Kidney capillary endothelial cell (primary cell): ENCODE results near the gene INPP5J.
A peak's percentile ranks its signal among the peaks of the same experiment; 100 is the strongest.
"Not testable (repeated sequence)": the region's sequence is repeated elsewhere in the genome, so short reads cannot be mapped to it uniquely, and the experiment has no call there.

ENCODE experiments used
- DNase-seq: peaks from one replicate; pipeline ENCODE4 v3.0.0-alpha.2; 2018; ENCODE audit warnings: low spot score

The INPP5J gene

GRCh38 chr22:31148488-31148887 lies 25.7 kb downstream of the INPP5J start:
- DNase-seq = no peak

- peak; percentile 67 for DNase-seq
Observed at GRCh38 chr22:31148953-31149627, 26.3 kb downstream of the INPP5J start.

GRCh38 chr22:31150615-31151014 lies 27.8 kb downstream of the INPP5J start:
- DNase-seq = no peak

- no peak for DNase-seq
Observed at GRCh38 chr22:31151872-31152271, 29.1 kb downstream of the INPP5J start.

DNA sequence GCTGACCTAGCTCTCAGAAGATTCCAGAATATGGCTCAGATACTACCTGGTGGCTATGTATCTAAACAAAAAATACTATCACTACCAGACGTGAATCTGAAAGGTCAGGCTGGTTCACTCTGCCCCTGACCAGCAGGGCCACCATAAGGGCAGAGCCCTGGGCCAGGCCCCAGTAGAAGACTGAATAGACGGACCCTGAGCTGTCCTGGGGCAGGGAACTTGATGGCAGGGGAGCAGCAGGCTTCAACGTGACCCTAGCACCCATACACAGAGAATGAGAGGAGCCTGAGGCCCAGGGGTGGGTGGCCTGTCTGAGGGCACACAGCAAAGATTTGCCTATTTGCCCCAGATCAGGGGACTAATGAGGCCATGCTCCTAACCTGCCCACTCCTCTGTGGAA lies 30.6 kb downstream of the INPP5J start:
- DNase-seq = no peak

DNA sequence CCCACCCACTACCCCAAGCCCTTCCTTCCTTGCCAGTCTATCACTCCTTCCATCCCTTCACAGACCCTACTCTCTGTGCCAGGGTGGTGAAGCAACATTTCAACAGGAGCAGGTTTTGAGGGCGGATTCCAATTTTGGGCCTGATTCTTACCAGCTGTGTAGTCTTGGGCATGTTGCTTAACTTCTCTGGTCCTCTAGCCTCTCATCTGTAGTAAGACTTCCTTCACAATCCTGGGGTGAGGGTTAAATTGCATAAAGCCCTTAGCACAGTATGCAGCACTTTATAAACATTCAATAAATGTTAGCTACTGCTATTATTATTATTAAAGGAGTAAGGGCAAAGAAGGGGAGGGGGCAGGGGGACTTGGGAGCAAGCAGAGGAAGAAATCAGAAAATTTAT lies 32.2 kb downstream of the INPP5J start:
- no peak for DNase-seq

- DNase-seq = no peak
Observed at GRCh38 chr22:31155422-31155821, 32.7 kb downstream of the INPP5J start.

DNA sequence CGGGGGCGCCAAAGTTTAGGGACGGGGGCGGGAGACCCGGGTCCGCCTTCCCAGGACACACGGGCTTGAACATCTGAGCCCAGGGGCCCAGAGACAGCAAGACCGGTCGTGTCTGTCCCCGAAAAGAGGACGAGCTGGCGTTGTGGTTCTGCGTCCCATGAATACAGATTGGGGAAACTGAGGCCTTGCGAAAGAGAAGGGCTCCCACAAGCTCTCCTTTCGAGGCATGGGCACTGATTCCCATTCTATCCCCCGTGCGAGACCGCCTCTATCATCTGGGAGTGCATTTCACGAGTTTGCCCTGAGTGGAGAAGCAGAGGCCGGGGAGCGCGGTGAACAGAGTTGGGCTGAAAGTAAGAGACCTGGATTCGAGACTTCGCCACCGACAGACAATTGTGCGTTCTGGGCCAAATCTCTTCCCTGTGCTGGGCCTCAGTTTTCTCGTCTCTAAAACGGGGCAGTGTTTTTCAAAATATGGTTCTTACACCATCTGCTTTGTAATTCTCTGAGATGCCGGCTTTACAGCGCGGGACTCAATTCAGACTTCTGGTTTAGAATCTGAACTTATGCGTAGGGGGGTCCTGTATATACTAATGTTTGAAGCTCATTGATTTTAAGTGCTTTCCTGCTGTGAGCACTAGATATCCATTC lies 37.7 kb downstream of the INPP5J start:
- no peak for DNase-seq

- DNase-seq = no peak
Observed at GRCh38 chr22:31161386-31161785, 38.6 kb downstream of the INPP5J start.

- no peak for DNase-seq
Observed at GRCh38 chr22:31162015-31162765, 39.4 kb downstream of the INPP5J start.

DNA sequence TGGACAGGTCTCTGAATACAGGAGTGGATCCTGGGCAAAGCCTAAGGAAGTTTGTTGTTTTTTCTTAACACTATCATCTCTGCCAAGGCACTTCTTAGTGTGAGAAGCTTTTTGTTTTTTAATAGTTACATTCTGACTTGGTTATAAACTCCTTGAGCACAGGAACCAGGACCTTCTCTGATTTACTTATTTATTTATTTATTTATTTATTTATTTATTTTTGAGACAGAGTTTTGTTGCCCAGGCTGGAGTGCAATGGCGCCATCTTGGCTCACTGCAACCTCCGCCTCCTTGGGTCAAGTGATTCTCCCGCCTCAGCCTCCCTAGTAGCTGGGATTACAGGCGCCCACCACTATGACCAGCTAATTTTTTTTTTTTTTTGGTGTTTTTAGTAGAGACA lies 48.2 kb downstream of the INPP5J start:
- no peak for DNase-seq

- not testable (repeated sequence) for DNase-seq
Observed at GRCh38 chr22:31171734-31172133, 49.0 kb downstream of the INPP5J start.

GRCh38 chr22:31173386-31174145 lies 50.8 kb downstream of the INPP5J start:
- DNase-seq = peak; percentile 91

DNA sequence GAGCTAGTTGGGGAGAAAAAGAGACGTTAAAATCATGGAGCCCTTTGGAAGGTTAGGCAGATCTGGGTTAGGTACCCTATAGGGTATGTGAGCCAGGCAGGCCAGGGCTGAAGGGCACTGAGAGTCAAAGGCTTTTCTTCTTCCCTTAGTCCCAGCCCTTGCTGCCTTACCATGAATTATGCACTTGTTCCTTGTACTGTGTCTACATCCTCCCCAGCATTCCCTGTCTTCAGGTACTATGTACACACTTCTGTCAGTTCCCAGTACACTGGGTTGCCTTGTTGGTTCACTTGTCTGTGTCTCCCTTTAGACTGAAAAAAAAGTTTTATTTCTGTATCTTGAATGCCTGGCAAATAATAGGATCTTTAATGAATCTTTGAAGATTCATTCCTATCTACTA lies 54.2 kb downstream of the INPP5J start:
- no peak for DNase-seq

DNA sequence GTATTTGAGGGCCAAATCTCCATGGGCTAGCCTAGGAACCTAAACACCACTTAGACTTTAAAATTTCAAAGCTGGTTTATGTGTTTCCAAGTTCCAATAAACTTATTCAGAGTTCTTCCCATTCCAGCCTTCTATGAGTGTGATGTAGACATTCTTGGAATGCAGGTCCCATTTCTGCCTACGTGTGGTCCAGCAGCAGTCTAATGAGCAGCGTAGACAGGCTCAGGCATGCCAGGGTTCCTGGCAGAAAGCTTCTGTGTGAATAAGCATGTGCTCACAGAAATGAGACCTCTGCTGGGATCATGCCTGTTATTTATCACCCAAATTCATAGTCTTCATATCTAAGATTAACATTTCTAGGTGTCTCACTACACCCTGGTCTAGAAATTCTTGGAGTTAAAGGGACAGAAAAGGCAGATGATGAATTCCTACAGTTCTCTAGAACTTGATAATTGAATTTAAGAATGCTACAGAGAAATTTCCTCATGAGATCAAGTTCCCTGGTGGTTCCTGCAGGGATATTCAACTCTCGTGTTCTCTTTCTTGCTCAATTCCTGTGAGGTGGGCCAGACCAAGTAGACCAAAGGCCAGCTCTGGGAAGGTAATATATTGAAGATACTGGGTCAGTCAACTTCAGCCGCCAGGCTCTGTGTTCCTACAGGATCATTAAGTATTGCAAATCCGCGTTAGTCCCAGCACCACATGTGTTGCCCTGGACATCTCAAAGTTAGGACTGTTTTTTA lies 54.8 kb downstream of the INPP5J start:
- DNase-seq = no peak

- no peak for DNase-seq
Observed at GRCh38 chr22:31178859-31179258, 56.1 kb downstream of the INPP5J start.

GRCh38 chr22:31179345-31179744 lies 56.6 kb downstream of the INPP5J start:
- DNase-seq = no peak

- DNase-seq = no peak
Observed at GRCh38 chr22:31184015-31184414, 61.2 kb downstream of the INPP5J start.
